ENCODE data around the gene FANK1.
"Not testable (repeated sequence)": the region's sequence is repeated elsewhere in the genome, so short reads cannot be mapped to it uniquely, and the experiment has no call there.

FANK1 gene

DNA sequence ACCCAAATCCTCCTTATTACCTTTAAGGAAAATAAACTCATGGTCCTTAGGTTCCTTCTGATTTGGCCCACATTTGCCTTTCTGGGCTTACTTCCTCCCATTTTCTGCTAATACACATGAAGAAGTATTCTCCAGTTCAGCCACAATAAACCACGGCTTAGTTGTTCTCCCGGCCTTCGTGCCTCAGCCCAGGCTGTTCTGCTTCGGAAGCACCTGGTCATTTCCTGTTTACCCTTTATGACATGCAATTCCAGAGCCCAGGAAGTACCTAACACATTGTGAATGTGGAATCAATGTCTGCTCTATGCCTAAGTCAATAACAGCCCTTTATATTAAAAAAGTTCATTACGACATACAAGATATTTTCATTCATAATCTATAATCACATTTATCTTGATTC lies 4.0 kb upstream of the FANK1 start:
- DNase-seq, result not testable (repeated sequence)

DNA sequence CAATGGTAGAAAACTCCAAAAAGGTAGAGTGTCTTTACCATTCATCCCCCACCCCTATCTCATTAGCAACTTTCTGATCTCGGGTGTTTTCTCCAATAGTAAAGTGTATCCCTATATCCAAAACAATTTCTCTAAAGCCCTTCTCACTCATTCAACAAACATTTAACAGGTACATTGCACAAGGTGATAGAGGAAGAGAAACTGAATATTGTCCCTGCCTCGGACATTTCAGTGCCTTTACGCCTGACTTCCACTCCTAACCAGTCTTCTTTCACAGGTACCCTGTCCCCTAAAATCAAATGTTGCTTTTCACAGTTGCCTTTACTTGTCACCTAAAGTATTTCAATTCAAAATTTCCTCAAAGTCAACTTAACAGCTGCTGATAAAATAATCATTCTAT lies 2.2 kb upstream of the FANK1 start:
- not testable (repeated sequence) for DNase-seq

DNA sequence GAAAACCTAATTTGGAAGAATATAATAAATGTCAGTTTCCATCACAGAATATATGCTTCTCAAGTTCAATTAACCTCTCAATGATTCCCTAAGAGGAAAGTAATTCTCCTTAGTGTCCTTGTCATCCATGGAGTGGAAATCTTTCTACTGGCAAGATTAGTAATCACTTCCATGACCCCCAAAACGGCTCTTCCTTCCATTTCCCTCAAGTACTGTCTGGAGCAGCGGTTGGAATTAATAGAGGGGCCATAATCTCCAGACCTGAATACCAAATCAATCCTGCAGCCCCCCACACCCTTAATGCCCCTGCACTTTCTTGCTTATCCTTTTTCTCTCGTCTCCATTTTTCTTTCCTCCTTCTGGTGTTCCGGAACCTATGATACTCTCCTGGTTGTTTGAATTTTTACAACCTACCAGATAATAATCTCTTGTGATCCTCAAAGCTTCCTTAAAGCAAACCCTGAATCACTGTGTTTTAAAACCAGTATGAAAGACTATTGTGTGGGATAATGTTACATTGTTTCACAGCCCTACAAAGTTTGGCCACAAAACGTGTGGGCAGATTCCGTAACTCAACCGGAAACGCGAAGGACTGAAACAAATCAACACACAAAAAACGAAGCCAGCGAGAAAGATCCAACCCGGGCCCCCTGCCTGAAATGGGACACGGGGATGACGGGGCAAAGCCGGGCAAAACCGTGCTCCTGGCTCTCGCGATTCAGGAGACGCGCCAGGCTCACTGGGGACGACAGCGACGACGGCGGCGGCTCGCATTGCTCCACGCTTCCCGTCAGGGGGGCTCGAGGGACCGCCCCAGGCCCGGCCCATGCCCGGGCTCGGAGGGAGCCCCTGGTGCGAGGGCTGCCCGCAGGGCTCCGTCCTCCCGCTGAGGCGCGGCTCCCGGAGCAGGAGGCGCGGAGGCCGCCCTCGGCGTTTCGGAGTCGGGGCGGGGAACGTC lies 955 bp upstream of the FANK1 start:
- peak; percentile 50 for DNase-seq

- DNase-seq, result not testable (repeated sequence)
Measured at GRCh38 chr10:125897317-125897716, 953 bp downstream of the FANK1 start.

GRCh38 chr10:125900963-125901362 lies 4.6 kb downstream of the FANK1 start:
- DNase-seq, result not testable (repeated sequence)

- not testable (repeated sequence) for DNase-seq
Measured at GRCh38 chr10:125903135-125903640, 6.8 kb downstream of the FANK1 start.

DNA sequence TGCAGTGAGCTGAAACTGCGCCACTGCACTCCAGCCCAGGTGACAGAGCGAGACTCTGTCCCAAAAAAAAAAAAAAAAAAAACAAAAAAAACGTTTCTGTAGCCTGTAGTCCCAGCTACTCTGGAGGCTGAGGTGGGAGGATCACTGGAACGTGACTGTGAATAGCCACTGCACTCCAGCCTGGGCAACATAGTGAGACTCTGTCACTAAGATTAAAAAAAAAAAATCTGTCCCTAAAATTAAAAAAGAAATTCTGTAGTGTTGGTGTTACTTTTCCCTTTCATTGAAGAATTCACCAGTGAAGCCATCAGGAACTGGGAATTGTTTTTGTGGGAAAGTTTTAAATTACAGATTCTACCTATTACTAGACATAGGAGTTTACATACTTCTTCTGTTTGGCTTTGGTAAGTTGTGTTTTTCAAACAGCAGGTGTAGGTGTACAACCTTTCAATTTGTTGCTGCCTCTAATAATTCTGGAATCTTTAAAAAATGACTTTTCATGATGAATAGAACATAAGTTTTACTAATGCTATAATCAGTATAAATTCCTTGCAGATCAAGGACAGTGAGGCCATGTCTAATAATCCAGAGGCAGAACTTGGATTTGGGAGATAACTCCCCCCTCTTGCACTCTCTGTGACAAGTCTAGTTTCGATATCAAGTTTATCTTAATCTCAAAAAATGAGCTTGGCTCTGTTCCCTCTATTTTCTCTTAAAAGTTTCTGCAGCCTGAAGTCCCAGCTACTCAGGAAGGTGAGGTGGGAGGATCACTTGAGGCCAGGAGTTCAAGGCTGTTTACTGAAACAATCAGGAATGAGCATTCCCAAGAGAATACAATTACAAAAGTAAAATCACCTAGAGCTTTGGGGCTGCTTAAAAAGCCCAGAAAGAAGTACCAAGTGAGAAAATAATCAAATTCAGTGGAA lies 9.0 kb downstream of the FANK1 start:
- DNase-seq, result not testable (repeated sequence)

DNA sequence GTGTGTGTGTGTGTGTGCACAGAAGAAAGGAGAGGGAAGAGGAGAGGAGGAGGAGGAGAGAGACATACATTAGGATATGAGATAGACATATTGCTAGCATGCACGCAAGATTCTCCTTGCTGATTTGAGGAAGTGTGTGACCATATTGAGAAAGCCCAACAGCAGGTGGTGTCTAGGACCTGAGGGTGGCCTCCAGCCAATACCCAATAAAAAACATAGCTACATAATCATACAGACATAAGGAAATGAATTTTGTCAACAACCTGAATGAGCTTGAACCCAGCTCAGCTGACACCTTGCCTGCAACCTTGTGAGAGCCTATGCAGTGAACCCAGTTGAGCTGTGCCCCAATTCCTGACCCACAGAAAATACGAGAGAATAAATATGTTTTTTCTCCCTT lies 11.2 kb downstream of the FANK1 start:
- not testable (repeated sequence) for DNase-seq

DNA sequence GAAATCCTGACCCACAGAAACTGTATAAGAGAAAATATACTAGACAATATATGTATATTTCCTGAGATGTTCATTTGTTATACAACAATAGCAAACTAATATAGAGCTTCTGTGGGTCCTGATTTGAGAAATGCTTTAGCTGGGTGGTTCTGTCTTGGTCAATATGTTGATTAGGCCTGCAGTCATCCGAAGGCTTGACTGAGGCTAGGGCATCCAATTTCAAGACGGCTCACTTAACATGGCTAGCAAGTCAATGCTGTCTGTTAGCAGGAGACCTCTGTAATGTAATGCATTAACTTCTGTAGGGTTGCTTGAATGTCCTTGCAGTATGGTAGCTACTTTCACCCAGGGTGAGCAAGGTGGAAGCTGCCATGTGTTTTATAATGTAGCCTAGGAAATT lies 12.4 kb downstream of the FANK1 start:
- DNase-seq, result not testable (repeated sequence)

- DNase-seq, result not testable (repeated sequence)
Measured at GRCh38 chr10:125909491-125909890, 13.1 kb downstream of the FANK1 start.

GRCh38 chr10:125911145-125911544 lies 14.8 kb downstream of the FANK1 start:
- DNase-seq, result no peak

GRCh38 chr10:125911990-125912389 lies 15.6 kb downstream of the FANK1 start:
- DNase-seq, result no peak

- not testable (repeated sequence) for DNase-seq
Measured at GRCh38 chr10:125913277-125913676, 16.9 kb downstream of the FANK1 start.

- DNase-seq, result no peak
Measured at GRCh38 chr10:125916977-125917376, 20.6 kb downstream of the FANK1 start.

GRCh38 chr10:125917704-125918361 lies 21.5 kb downstream of the FANK1 start:
- not testable (repeated sequence) for DNase-seq

DNA sequence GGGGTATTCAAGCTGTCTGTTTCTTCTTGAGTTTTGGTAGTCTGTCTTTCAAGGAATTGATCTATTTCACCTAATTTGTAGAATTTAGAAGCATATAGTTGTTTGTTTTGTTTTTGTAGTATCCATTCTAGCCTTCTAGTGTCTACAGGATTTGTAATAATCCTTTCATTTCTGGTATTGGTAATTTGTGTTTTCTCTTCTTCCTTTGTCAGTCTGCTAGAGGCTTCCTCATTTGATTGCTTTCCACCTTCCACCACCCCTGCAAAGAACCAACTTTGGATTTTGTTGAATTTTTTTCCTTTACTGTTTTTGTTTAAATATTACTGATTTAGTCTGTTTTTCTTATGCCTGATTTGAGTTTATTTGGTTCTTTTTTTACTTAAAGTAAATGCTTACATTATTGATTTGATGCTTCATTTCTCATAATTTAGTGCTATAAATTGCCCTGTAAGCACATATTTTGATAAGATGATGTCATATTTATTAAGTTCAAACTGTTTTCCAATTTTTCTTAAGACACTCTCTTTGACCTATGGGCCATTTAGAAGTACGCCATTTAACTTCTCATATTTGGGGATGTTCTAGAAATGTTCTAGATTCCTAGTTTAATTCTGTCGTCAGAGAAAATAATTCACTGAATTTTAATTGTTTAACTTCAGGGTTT lies 25.4 kb downstream of the FANK1 start:
- DNase-seq, result not testable (repeated sequence)

DNA sequence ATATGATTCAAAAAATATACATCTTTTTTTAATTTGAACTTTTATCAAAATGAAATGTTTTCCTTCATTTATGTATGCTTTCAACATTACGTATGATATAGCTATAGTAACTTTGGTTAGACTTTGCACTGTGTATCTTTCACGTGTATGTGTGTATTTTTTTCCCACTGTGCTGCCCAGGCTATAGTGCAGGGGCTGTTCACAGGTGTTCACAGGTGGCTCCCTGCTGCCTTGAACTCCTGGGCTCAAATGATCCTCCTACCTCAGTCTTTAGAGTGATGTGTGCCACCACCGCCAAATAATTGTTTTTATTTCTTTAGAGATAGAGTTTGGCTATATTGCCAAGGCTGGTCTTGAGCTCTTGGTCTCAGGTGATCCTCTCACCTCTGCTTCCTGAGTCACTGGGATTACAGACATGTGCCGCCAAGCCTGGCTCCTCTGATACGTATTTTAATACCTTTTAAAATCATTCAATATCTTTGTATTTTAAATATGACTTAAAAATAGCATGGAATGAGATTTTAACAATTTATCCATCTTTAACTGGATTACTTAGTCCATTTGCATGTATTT lies 29.0 kb downstream of the FANK1 start:
- no peak for DNase-seq

DNA sequence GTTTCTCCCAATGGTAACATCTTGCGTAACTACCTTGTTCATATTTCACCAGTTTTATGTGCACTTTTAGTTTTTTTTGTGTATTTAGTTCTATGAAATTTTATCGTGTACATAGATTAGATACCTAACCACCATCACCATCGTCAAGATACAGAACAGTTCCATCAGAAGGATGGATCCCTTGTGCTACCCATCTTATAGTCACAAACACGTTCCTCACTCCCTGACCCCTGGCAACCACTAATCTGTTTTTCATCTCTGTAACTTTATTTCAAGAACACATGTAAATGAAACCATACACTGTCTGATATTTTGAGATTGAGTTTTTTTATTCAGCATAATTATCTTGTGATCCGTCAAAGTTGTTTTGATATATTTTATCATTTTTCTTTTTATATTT lies 29.9 kb downstream of the FANK1 start:
- DNase-seq, result no peak

DNA sequence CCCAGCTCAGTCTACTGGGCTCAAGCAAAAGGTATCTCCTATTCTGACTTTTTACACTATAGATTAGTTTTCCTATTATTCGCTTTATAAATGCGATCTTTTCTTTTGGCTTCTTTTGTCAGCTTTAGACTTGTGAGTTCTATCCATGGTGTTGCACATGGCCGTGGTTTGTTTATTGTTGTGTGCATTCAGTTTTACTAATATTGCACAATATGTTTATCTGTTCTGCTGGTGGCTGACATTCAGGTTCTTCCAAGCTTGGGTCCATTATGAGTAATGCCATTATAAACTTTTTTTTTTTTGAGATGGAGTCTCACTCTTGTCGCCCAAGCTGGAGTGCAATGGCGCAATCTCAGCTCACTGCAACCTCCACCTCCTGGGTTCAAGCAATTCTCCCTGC lies 30.9 kb downstream of the FANK1 start:
- DNase-seq, result not testable (repeated sequence)

DNA sequence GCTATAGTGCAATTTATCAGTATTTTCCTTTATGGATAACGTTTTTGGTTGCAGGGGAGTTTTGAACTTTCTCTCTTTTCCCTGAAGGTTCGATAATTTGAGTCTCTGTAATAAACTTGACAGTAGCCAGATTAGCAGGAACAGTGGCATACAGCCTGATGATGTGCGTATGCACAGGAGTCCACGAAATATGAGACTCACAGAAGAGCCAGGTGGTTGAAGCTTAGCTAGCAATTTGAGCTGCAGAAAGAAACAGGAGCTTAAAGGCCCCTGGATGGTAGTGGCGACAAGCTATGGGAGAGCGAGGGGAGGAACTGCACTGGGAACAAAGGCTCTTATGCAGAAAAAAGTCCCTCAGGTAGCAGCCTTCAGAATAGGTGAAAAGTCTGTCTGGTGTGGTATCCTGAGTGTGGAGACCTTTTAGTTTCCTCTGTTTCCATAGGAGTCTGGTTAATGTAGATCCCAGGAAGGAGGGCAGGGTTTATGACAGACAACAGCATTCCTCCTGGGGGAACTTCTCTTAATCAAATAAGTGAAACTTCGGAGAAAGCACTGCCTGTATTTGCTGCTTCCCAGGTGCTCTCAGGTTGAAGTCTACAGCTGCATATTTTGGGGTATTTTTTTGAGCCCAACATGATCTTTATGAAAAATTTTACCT lies 32.7 kb downstream of the FANK1 start:
- DNase-seq, result no peak

DNA sequence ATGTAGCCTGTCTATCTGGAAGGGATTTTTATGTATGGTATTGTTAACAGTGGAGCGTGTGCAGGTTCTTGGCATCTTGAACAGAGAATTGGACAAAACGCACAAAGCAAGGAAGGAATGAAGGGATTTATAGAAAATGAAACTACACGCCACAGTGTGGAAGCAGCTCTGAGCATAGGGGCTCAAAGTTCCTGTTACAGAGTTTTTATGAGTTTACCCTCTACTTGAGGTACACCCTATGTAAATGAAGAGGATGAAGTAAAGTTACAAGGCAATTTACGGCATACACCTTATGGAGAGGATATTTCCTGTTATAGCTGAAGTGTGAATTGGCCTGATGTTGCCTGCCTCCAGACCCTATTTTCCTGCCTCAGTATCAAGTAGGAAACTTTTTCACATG lies 33.3 kb downstream of the FANK1 start:
- no peak for DNase-seq

All from activated CD4-positive, CD25-positive, alpha-beta regulatory T cell treated with anti-CD3 and anti-CD28 coated beads, Interleukin-2, amount 50 U/mL, for 72 hours (primary cell).